HEK293 (cell line): ENCODE measurements around the gene RPS6KB1.

Source experiments
- CTCF ChIP-seq: fragments of 450-650 bp; formaldehyde crosslinking; IDR thresholded peaks from 2 replicates; pipeline ENCODE4 v1.5.1; 2016; ENCODE audit warnings: missing biosample characterization, missing genetic modification characterization
- MYNN ChIP-seq: fragments of 450-650 bp; formaldehyde crosslinking; IDR thresholded peaks from 2 replicates; pipeline ENCODE4 v1.5.1; 2016; ENCODE audit warnings: missing biosample characterization, missing genetic modification characterization, borderline replicate concordance
- ZBTB1 ChIP-seq: fragments of 450-650 bp; formaldehyde crosslinking; IDR thresholded peaks from 2 replicates; pipeline ENCODE4 v1.5.1; 2016; ENCODE audit warnings: missing biosample characterization, missing genetic modification characterization
- ZNF10 ChIP-seq: fragments of 450-650 bp; formaldehyde crosslinking; IDR thresholded peaks from 2 replicates; pipeline ENCODE4 v1.5.1; 2017; ENCODE audit warnings: missing biosample characterization, missing genetic modification characterization
- ZNF629 ChIP-seq: fragments of 450-650 bp; formaldehyde crosslinking; IDR thresholded peaks from 2 replicates; pipeline ENCODE4 v1.5.1; 2017; ENCODE audit warnings: missing biosample characterization, missing genetic modification characterization
- TF ChIP-seq, protein P1 (sequence below): fragments of 450-650 bp; IDR thresholded peaks from 2 replicates; pipeline ENCODE4 v1.5.1; 2018; ENCODE audit warnings: missing biosample characterization, mild to moderate bottlenecking, missing genetic modification characterization

GRCh38 chr17:59954856-59955255 lies 61.9 kb downstream of the RPS6KB1 start:
- TF ChIP-seq CTCF (tag by site-specific recombination), result no peak
- TF ChIP-seq ZBTB1, result no peak
- no peak for TF ChIP-seq ZNF10 (tag by site-specific recombination)
- TF ChIP-seq MYNN (tag by site-specific recombination), result no peak
- no peak for TF ChIP-seq ZNF629 (tag by site-specific recombination)
- TF ChIP-seq, protein P1, sequence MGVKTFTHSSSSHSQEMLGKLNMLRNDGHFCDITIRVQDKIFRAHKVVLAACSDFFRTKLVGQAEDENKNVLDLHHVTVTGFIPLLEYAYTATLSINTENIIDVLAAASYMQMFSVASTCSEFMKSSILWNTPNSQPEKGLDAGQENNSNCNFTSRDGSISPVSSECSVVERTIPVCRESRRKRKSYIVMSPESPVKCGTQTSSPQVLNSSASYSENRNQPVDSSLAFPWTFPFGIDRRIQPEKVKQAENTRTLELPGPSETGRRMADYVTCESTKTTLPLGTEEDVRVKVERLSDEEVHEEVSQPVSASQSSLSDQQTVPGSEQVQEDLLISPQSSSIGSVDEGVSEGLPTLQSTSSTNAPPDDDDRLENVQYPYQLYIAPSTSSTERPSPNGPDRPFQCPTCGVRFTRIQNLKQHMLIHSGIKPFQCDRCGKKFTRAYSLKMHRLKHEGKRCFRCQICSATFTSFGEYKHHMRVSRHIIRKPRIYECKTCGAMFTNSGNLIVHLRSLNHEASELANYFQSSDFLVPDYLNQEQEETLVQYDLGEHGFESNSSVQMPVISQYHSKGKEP, result no peak
